Hematopoietic multipotent progenitor cell (in vitro differentiated cells): ENCODE data around the gene OR10G7. TPM values are rescaled to one million over a fixed set of nuclear protein-coding genes. Genes with fewer than 3 reads are reported as not detected.

Experiments used
- DNase-seq, 3 donors: peaks; one replicate each; pipeline ENCODE4 v3.0.0-alpha.2; 2011 to 2015; ENCODE audit warnings: low read depth in 2 of 3, low spot score in 2 of 3
- total RNA-seq: library from RNA; depleted of rRNA; stranded (reverse); fragments of >200 nt; gene quantifications from one replicate; pipeline ENCODE4 v1.2.3, GENCODE V29; 2012

OR10G7 gene, protein sequence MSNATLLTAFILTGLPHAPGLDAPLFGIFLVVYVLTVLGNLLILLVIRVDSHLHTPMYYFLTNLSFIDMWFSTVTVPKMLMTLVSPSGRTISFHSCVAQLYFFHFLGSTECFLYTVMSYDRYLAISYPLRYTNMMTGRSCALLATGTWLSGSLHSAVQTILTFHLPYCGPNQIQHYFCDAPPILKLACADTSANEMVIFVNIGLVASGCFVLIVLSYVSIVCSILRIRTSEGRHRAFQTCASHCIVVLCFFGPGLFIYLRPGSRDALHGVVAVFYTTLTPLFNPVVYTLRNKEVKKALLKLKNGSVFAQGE
- not detected for total RNA-seq

DNA sequence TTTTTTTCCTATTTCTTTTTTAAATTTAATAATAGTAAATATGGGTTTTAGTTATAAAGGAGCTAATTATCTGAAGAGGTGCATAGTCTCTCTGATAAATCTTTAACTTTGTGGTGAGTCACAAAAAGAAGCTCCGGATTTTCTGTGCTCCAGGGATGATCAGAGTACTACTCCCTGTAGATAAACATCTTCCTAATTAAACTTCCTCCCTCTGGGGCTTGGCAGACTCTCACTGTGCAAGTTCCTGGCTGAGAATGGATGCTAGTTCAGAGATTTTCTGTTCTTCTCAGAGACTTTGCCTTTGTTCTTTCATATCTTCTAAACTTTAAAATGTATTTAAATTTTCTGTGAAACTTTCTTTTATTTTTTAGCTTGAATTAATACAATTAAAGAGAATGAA is at the start of gene OR10G7:
Gene OR10G7, minus strand, starts transcription at position 72 of the 400 bp plus-strand sequence. CDS start 2,324 bp downstream, outside the sequence.
- no peak for DNase-seq

DNA sequence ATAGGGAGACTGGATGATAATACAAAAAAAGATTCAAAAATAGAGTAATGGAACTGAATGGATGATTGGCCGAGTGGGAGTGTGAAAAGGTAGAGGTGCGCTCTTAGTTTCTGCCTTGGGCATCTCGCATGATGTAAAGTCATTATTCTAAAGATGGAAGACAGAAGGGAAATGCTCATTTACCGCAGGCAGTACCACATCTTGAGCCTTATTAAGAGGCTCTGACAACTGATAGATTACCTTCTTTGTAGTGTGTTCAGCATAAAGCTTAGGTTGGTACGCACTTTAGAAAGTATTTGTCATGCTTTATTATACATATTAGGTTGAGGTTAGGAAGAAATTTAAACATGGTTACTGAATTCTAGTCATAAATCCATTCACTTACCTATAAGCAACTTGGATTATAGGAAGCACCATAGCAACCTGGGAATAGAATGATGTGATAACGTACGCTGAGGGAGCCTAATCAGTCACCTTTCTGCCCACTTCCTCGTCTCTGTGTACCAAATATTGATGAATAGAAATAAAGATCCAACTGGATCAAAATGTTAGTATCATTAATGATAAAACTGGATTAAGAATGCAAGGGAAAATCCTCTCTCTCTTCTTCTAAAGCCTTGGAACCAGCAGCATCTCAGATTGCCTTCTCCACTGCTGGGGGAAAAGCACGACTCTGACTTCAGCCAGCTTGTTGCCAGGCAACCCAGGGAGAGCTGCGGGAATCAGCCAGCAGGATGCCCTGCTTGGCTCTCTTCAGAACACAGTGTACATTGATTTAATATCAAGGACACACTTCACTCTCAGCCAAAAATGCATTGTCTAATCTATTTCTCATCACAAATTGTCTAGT is 45.1 kb upstream of the OR10G7 start:
- no peak for DNase-seq

DNA sequence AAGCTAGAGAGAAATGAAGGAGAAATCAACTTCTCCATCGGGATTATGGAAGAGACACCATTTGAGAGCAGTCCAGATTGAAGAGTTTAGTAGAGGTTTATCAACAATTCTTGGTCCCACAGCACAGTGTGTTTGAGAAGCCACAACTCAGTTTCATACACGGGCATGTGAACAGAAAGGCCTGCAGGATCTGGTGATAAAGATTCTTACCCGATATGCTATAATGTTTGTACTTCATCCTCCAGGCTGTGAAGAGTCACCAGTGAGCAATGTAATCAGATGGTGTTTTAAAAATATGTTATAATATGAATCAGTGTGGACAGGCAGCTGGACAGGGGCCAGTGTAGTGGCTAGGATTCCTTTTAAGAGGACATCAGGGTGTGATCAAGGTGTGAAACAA is 44.5 kb upstream of the OR10G7 start:
- DNase-seq = no peak

DNA sequence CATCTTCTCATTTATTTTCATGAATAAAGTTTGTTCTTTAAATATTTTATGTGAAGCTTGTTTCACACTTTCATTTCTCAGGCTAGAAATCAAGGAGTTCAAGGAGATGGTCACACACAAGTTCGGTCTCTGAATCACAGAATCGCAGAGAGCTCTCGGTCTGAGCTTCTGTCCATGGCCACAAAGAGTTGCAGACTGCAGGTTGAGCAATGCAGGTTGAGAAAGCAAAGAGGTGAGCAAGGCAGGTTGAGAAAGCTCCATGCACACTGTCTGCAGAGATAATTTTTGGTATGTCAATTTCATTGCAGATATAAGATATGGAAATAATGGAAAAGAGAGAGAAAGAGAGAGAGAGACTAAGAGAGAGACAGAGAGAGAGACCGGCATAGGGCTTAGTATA is 41.2 kb upstream of the OR10G7 start:
- DNase-seq = no peak

DNA sequence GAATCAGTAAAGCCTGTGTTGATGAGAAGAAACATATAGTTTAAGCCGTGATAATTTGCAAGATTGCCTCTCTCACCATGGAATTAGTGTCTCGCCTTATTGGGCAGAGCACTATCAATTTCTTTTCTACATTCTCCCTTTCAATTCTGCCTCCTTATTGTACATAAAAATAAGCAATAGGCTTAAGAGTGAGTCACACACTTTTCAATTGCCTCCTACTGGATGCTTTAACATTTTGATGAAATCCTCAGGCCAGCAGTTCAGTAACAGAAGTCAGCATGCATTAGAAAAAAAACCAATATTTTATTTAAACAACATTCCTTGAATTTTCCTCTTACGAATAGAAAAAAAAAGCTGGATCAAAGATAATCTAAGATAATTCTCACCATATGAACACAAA is 40.4 kb upstream of the OR10G7 start:
- DNase-seq = no peak

DNA sequence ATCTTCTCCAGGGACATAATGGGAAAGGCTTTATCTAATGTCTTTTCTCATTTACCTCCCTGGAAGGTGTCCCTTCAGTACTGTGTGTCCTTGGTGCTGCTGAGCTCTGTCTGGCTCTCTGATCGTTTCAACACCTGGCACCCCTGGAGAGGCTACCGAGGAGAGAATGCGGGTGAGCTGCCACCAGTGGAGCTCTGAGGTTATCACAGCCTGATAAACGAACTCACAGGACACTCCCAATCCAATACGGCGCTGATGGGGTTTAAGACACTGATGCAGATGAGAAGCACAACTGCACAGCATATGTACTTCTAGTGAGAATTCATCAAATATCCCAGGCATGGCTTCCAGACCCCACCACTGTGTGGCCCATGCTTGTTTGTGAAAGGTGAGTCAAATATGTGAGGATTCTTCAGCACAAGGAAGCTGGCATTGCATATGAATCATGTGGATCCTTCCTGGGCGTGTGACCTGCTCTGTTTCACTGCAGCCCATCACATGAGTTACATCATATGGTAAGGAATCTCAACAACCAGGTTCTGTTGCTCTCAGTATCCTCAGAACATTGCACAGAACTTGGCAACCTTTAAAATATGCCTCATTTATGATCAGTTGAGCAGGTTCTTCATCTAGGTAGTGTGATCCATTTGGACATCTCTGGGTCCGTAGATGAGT is 39.3 kb upstream of the OR10G7 start:
- DNase-seq = no peak

DNA sequence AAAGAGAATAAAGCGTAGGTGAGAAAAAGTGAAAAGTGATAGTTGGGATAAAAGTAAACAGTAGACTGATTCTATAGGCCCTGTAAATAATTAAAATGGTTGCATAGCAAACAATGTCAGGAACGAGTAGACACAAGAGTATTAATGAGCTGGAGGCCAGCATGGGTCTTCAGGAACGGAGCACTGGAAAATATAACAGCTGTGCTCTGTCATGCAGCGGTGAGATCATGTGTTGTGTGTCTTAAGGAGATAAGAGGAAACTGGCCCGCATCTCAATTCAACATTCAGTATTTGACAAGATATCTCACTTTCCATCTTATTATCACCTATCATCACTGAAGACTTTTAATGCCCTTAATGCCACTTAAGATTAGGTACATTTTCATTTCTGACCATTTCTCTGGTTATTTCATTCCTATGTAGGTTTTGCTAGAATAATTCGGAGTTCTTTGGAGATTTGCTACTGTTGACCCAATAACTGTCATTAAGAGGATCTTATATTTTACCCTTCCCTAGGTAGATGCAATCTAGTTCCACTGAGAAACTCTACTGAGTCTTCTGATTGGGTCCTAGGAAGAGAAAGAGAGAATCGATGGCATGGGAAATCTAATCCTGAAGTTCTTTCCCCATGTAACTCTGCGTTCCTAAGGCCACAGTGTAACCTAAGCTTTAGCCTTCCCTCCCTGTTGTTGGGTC is 38.7 kb upstream of the OR10G7 start:
- peak in 1 of 3 donors; percentile 35 for DNase-seq

DNA sequence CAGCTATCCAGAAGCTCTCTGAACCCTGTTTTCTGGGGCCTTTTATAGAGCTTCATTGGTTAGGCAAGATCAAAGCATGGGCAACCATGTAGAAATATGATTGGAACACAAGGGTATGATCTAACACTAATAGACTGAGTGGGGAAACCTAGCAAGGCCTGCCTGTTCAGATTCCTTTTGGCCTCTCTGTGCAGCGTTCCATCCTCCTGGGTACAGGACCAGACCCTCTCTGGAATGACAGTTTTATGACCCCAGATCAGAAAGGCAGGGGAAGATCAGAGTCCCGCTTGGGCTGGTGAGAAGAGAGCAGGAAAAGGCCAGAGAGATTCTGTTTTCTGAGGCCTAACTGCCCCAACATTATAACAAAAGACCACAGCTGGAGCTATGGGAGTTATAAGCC is 37.5 kb upstream of the OR10G7 start:
- no peak for DNase-seq

DNA sequence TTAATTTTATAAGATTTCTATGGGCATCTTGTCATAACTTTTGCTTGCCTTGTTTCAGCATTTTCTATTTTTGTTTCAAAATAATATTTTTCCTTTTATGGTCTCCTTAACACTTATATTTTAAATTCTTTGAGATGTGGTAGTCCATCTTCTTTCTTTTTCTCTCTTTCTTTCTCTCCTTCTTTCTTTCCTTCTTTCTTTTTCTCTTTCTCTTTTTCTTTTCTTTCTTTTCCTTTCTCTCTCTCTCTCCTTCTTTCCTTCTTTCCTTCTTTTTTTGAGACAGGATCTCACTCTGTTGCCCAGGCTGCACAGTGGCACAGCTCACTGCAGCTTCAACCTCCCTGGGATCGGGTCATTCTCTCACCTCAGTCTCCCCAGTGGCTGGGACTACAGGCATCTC is 36.1 kb upstream of the OR10G7 start:
- no peak for DNase-seq

DNA sequence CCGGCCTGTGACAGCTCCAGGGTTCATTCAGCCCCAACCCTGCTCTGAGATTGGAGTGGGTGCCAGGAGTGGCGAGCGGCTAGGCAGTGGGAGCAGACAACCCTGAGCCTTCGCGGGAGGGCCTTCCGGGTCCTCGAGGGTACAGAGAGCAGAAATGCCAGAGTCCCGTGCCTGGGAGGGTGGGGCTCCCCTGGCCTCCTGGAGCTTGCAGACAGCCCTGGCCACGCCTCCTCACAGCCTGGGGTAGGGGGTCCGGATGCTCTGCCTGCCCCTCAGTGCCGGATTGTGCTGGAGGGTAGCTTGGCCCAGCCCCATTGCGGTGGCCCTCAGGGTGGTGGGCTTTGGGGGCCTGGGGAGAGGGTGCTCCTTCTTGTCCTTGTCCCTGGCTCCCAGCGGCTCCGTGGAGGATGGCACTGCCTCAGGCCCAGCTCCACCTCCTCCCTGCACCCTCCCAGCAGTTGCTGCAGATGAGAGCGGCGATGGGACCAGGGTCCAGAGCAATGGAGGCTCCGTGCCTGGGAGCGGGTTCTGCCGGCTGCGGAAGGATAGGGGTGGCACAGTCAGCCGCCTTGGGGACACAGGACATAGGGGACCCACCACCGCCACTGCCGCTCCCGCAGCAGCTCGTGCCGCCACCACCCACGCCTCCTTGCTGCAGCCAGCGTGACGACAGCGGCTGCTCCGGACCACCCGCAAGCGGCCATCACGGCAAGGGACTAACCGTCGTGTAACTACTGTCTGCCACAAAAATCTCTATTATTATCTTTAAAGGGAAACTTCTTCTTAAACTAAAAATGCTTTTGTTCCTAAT is 34.9 kb upstream of the OR10G7 start:
- DNase-seq = peak in 2 of 3 donors; percentile 37 to 39

DNA sequence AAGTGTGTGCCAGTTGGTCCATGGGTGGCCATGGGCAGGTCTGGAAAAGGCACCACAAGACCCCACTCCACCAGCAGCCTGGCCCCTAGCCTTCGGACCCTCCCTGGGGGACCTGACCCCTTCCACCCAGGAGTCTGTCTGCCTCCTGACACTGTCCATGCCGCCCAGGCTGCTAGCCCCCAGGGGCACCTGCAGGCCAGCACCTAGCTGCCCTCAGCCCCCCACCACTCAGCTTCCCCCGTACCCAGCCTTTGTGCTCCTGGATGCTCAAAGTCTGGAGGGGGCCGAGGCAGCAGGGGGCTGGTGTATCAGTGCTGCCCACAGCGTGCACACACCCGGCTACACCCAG is 34.3 kb upstream of the OR10G7 start:
- DNase-seq = no peak

DNA sequence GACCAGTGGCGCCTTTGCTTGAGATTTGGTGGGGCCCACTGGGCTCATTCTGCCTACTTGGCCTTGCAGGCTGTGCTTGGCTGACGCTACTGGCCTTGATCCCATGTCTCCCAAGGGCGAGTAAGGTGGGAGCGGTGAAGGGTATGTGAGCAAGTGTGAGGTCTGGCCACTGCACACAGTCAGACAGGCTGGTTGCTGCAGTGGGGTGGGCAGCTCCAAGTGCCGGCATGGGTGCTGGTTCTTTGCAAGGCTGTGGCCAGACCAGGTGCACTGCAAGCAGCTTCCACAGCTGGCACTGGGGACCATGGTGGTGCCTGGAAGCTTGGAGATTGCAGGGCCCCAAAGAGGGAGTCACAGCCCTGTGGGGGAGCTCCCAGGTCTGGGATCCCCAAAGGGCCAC is 33.4 kb upstream of the OR10G7 start:
- no peak for DNase-seq

DNA sequence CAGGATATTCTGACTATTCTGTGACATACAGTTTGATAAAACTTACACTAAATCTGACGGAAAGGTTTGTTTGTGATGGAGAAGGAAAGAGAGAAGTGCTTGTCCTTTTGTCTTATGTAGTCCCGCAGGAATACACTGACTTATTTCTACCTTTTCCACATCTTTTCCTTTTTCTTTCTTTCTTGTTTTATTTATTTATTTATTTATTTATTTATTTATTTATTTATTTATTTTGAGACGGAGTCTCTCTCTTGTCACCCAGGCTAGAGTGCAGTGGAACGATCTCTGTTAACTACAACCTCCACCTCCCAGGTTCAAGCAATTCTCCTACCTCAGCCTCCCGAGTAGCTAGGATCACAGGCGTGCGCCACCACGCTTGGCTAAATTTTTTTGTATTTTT is 31.0 kb upstream of the OR10G7 start:
- DNase-seq = no peak

DNA sequence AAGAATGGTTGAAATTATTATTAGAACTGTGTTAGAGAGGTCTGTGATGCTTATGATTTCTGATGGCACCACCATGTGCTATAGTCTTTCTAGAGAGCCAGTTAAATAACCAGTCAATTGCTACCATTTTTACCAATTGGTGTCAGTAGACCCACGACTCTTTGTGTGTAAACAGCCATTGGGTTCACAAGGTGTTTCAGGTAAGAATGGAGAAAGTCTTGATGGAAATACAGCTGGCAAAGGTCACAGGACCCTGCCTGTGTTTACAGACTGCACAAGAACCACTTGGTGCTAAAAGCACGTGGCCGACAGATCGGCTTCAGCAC is 30.5 kb upstream of the OR10G7 start:
- DNase-seq = no peak

DNA sequence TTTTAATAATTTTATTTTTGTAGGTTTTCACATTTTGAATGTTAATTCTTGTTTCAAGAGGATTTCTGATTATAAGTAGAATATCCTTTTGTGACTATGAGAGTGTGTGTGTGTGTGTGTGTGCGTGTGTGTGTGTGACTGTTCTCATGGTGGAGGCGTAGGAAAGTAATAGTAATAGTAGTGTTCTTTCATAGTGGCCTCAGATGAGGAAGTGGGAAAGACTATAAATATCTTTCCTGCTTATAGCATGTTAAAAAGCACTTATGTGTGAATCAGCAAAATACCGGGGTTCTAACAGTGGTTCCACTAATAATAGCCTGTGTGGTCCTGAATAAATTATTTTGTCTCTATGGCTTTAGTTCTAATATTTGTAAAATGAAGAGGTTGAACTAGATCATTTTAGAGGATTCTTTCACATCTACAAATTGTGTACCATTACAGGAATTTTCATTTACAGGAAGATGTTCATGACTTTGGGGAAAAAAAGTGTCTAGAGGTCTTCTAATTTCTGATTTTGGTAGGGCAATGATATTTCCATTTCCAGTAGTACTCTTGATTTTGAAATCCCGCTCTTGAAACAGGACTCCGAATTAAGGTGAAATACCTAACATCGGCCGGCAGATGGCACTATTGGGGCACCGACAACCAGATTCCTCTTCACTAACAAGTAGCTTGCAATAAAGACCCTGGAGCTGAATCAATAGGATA is 29.9 kb upstream of the OR10G7 start:
- DNase-seq = peak; percentile 39 to 91 (median 79)

DNA sequence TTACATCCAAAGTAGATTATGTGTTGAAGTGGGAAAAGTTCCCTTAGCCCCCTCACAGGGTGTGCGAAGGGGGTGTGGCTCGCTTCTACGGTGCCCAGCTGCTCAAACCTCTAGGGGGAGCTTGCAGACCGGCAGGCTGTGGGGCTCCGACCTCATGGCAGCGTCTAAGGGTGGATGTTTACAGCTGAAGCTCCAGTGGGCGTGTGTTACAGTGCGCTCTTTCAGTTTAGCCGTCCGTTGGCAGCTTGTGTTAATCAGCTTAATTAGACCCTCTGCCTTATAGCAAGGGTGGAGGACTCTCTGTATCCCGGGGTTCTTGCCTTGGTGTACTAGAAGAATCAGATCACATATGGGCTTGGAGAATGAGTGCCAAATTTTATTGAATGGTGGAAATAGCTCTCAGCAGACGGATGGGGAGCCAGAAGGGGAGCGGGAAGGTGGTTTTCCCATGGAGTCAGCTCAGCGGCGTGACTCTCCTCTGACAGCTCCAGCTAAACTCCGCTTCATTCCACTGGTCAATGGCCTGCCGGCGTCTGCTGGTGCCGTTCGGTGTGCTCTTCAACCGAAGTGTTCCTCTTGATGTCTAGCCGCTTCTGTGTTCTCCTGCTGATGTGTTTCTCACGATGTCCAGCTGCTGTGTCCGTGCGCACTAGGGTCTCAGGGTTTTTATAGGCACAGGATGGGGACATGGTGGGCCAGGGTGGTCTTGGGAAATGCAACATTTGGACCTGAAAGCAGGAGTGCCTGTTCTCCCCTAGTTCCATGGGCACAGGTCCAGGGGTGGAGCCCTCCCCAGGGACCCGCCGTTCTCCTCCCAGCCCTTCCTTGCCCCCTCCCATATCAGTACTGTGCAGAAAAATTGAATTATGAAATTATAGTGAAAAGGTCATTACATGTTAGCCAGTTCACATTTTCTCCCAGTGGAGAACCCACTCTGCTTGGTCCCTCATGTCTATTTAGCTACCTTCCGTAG is 28.6 kb upstream of the OR10G7 start:
- DNase-seq = peak in 2 of 3 donors; percentile 72 to 81

DNA sequence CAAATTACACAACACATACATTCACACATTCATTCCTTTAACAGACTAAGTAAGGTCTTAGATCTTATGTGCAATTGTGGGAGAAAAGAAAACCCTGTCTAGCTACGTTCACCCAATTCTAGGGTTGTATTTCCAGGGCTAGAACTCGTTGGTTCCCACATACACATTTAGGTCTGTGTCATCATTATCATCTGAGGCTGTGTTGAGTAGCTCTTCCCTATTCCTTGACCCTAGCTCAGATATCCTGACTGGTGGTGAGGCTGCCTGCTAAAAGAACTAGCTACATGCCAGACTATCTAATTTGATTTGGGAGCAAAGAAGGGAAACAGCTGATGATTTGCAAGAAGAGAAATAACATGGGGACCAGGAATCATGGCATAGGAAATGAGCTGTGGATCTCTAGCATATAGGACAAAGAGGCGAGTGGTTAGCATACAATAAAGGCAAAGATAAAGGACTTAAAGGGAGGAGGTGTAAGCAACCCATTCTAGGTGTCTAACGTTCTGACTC is 27.5 kb upstream of the OR10G7 start:
- DNase-seq = no peak

DNA sequence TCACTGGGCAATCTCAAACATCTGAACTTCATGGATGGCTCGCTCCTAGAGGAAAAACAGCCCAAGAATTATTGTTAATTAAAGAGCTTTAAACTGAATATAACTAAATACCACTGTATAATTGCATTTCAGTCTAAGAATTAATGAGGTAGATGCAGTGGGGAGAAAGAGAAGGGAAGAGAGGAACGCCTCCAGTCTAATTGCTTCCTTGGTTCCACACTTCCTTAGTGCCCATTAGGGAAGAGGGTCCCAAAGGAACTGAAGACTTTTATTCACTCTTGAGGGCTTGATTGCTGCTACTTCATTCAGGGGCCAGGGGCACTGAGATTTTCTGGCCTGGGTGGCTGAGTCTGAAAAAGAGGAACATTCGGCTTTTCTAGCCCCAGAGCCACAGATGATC is 11.8 kb upstream of the OR10G7 start:
- no peak for DNase-seq
